ENCODE measurements around the gene UBB. TPM values are rescaled to one million over a fixed set of nuclear protein-coding genes. Genes with fewer than 3 reads are reported as not detected.

UBB gene
- polyA plus RNA-seq, 1 donor from 2014 or later: 2,318 TPM

GRCh38 chr17:16415031-16415924 lies 34.4 kb downstream of the UBB start, which contains the start of gene TRPV2:
Gene TRPV2, plus strand, starts transcription at chr17:16415571. Its CDS starts 2,098 bp downstream, at chr17:16417669.
- no peaks in the 10 kb centered on the region for H3K27me3 ChIP-seq (ENCODE audit: insufficient read depth, low read depth, low read length)
- H3K36me3 ChIP-seq (ENCODE audit: insufficient read depth, low read length): no peaks in the 10 kb centered on the region
- H3K9ac ChIP-seq (ENCODE audit: low read length): no peak within 1 kb of the TSS
- H4K20me1 ChIP-seq (ENCODE audit: insufficient read depth): no peaks in the 10 kb centered on the region
- no peaks in the 10 kb centered on the region for H3K9me2 ChIP-seq (ENCODE audit: insufficient read depth, low read length)
- H3F3A ChIP-seq (ENCODE audit: insufficient read depth, low read length, poor library complexity, severe bottlenecking): no peaks in the 10 kb centered on the region
- H3K79me2 ChIP-seq (replicated peaks; ENCODE audit: insufficient read depth, low read length): no peaks in the 10 kb centered on the region
- no peak for TF ChIP-seq POLR2AphosphoS5 (IDR thresholded peaks at IDR 0.05)
- TF ChIP-seq MXI1 (conservative IDR thresholded peaks at IDR 0.05; ENCODE audit: poor library complexity, severe bottlenecking): no peak
- no peak for TF ChIP-seq SMC3 (conservative IDR thresholded peaks at IDR 0.05; ENCODE audit: poor library complexity)
- TF ChIP-seq, protein P1, sequence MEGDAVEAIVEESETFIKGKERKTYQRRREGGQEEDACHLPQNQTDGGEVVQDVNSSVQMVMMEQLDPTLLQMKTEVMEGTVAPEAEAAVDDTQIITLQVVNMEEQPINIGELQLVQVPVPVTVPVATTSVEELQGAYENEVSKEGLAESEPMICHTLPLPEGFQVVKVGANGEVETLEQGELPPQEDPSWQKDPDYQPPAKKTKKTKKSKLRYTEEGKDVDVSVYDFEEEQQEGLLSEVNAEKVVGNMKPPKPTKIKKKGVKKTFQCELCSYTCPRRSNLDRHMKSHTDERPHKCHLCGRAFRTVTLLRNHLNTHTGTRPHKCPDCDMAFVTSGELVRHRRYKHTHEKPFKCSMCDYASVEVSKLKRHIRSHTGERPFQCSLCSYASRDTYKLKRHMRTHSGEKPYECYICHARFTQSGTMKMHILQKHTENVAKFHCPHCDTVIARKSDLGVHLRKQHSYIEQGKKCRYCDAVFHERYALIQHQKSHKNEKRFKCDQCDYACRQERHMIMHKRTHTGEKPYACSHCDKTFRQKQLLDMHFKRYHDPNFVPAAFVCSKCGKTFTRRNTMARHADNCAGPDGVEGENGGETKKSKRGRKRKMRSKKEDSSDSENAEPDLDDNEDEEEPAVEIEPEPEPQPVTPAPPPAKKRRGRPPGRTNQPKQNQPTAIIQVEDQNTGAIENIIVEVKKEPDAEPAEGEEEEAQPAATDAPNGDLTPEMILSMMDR (IDR thresholded peaks at IDR 0.05; ENCODE audit: poor library complexity, severe bottlenecking): no peak
- TF ChIP-seq EP300 (conservative IDR thresholded peaks at IDR 0.05; ENCODE audit: poor library complexity, severe bottlenecking): no peak
- TF ChIP-seq RAD21 (conservative IDR thresholded peaks at IDR 0.05): no peak
- TF ChIP-seq EZH2 (IDR thresholded peaks at IDR 0.05; ENCODE audit: borderline replicate concordance, insufficient read depth, low read length, poor library complexity, severe bottlenecking): no peak
- no peak for TF ChIP-seq TAF1 (IDR thresholded peaks at IDR 0.05; ENCODE audit: low read depth)
- TF ChIP-seq, protein P2, sequence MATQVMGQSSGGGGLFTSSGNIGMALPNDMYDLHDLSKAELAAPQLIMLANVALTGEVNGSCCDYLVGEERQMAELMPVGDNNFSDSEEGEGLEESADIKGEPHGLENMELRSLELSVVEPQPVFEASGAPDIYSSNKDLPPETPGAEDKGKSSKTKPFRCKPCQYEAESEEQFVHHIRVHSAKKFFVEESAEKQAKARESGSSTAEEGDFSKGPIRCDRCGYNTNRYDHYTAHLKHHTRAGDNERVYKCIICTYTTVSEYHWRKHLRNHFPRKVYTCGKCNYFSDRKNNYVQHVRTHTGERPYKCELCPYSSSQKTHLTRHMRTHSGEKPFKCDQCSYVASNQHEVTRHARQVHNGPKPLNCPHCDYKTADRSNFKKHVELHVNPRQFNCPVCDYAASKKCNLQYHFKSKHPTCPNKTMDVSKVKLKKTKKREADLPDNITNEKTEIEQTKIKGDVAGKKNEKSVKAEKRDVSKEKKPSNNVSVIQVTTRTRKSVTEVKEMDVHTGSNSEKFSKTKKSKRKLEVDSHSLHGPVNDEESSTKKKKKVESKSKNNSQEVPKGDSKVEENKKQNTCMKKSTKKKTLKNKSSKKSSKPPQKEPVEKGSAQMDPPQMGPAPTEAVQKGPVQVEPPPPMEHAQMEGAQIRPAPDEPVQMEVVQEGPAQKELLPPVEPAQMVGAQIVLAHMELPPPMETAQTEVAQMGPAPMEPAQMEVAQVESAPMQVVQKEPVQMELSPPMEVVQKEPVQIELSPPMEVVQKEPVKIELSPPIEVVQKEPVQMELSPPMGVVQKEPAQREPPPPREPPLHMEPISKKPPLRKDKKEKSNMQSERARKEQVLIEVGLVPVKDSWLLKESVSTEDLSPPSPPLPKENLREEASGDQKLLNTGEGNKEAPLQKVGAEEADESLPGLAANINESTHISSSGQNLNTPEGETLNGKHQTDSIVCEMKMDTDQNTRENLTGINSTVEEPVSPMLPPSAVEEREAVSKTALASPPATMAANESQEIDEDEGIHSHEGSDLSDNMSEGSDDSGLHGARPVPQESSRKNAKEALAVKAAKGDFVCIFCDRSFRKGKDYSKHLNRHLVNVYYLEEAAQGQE (IDR thresholded peaks at IDR 0.05; ENCODE audit: borderline replicate concordance): no peak
- no peak within 1 kb of the TSS for H2AFZ ChIP-seq (ENCODE audit: low read depth, low read length)
- H3K4me3 ChIP-seq (ENCODE audit: low read length): no peak within 1 kb of the TSS
- H3K9me3 ChIP-seq (ENCODE audit: low read length): no peaks in the 10 kb centered on the region
- H3K27ac ChIP-seq (ENCODE audit: low read length): no peak within 1 kb of the TSS
- H3K4me2 ChIP-seq (ENCODE audit: low read length): no peak within 1 kb of the TSS

- Histone ChIP-seq H3K4me2 (ENCODE audit: low read length) (no peak overlapping the region), H3K27ac (ENCODE audit: low read length) (no peak overlapping the region)
These were observed 36.5 kb downstream of the UBB start for GRCh38 chr17:16417399-16417798.

More at GRCh38 chr17:16417399-16417798, 36.5 kb downstream of the UBB start:
- TF ChIP-seq, protein P1 (IDR thresholded peaks at IDR 0.05; ENCODE audit: poor library complexity, severe bottlenecking): no peak
- TF ChIP-seq RAD21 (conservative IDR thresholded peaks at IDR 0.05): no peak
- Histone ChIP-seq H3K27me3 (ENCODE audit: insufficient read depth, low read depth, low read length) (no peaks in the 10 kb centered on the region), H3F3A (ENCODE audit: insufficient read depth, low read length, poor library complexity, severe bottlenecking) (no peaks in the 10 kb centered on the region), H2AFZ (ENCODE audit: low read depth, low read length) (no peak overlapping the region), H3K4me3 (ENCODE audit: low read length) (no peak overlapping the region), H3K9me3 (ENCODE audit: low read length) (no peaks in the 10 kb centered on the region), H3K79me2 (replicated peaks; ENCODE audit: insufficient read depth, low read length) (no peaks in the 10 kb centered on the region), H3K9me2 (ENCODE audit: insufficient read depth, low read length) (no peaks in the 10 kb centered on the region), H3K9ac (ENCODE audit: low read length) (no peak overlapping the region), H3K36me3 (ENCODE audit: insufficient read depth, low read length) (no peaks in the 10 kb centered on the region), H4K20me1 (ENCODE audit: insufficient read depth) (no peaks in the 10 kb centered on the region)
